Esophagus mucosa (tissue), 1 donor: ENCODE data around the gene NAPA. TPM values are rescaled to one million over a fixed set of nuclear protein-coding genes. Genes with fewer than 3 reads are reported as not detected.

ENCODE experiments used
- ATAC-seq: fragments of 200-7000 bp; cut with Tn5 transposase; one replicate; pipeline ENCODE4 v1.9.1; 2020
- total RNA-seq: library from RNA; stranded (reverse); gene quantifications from one replicate; pipeline ENCODE4 v1.2.4, GENCODE V29; 2023
- donor health status: DM: yes; HTN: yes; CAD: no.

Gene NAPA
- 96.2 TPM for total RNA-seq

DNA sequence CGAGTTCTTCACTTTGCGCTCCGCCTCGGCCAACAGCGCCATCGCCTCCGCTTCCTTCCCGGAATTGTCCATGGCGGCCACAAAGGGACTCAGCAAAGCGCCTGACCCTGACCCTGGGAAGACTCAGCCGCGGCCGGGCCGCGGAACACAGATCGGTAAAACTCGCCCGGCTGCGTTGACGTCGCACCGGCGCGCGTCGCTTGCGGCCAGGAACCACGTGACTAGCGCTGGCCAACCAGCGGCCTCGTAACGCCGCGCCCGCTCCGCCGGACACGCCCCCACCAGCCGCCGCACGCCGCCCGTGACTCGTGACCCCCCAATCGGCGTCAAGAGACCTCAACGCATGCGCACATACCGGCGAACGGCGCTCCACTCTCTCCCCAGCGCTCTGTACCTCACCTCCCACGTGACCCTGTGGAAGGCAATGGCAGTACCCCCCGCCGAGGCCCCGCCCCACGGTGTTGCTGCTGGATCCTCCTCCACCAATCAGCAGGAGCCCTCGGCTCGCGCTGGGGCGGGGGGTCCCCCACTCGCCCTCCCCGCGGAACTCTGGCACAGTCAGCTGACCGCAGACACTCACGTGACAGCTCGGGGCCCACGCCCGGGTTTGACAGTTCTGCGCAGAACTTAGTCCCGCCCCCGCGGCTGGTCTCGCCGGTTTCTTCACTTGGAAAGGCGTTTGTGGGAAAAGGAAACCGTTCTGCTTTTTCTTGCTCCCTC lies at the start of gene NAPA:
Gene NAPA, minus strand, starts transcription at position 195 of the 720 bp plus-strand sequence. Its CDS starts 123 bp downstream, at position 72.
- peak; percentile 98 for ATAC-seq

DNA sequence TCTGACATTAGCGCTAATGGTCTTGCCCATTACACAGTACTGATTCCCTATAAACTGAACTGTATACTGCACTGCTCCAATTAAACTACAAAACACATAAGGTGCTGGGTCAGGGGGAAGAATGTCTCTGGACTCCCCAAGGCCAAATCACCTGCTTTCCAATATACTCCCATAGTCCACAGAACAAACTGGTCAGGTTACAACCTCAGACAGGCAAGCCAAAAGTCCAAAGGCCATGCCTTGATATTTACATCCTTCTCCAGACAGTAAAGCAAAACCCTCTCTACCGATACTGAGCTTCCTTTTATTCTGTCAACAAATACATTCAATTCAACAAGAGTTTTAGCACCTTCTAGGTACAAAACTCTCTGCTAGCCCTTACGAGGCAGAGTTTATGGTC lies 49.2 kb upstream of the NAPA start:
- no peak for ATAC-seq

DNA sequence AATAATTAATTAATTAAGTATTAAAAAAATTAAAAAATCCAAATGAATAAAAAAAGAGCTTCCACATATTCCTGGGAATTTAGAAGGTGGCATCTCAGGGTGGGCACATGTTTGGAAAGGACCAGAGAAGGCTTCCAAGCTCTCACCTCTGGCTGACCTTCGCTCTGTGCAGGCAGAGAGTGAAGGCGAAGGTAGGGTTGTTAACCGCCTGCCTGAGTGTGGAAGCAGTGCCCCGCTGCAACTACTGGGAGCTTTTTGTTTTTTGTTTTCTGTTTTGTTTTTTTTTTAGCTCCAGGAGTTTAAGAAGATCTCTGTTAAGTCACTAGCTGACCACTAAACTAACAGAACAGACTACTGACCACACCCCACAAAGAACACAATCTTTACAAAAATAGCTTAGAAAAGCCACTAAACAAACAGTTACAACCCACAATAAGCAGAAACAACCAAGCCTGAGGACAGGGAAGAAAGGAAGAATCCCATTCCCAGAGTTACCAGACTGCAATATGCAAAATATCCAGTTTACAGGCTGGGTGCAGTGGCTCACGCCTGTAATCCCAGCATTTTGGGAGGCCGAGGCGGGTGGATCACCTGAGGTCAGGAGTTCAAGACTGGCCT lies 46.7 kb upstream of the NAPA start:
- no peak for ATAC-seq

DNA sequence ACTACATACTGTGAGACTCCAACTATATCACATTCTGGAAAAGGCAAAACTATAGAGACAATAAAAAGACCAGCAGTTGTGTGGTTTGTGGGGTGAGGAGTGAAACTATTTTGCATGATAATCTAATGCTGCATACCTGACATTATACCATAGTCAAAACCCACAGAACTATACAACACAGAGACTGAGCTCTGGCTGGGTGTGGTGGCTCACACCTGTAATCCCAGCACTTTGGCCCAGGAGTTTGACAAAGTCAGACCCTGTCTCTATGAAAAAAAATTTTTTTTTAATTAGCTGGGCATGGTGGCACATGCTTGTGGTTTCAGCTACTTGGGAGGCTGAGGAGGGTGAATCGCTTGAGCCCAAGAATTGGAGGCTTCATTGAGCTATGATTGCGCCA lies 46.1 kb upstream of the NAPA start:
- peak; percentile 28 for ATAC-seq

DNA sequence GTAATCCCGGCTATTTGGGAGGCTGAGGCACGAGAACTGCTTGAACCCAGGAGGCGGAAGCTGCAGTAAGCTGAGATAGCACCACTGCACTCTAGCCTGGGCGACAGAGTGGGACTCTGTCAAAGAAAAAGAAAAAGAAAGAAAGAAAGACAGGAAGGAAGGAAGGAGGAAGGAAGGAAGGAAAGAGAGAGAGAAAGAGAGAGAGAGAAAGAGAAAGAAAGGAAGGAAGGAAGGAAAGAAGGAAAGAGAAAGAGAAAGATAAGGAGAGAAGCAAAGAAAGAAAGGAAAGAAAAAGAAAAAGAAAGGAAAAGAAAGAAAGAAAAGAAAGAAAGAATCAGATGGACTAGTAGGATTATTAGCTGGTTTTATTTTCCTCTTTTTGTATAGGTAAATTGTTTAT lies 35.3 kb upstream of the NAPA start:
- ATAC-seq, result no peak

DNA sequence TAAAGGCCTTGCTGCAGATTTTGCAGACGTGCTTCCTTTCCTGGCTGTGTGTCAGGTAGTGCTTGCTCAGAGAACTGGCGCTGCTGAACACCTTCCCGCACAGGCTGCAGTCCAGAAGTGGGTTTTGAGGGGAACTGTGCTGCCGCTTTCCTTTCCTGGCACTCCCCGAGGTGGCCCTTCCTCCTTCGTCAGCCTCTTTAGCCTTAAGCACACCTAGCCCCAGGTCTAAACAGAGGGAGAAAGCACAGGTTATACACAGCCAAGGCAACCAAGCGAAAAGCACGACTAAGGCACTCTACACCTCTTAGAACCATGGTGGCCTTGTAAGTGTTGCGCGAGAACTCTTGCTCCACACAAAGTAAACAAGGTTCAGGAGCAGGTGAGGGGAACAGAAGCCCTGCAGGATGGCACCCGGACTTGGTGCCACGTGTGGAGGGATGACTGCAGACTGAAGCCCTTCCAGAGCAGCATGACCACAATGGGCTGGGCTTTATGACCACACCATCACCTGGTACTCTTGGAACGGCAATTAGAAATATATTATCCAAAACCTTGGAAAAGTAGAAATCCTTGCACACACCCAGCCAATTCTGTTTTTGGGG lies 34.5 kb upstream of the NAPA start:
- ATAC-seq, result peak; percentile 48

DNA sequence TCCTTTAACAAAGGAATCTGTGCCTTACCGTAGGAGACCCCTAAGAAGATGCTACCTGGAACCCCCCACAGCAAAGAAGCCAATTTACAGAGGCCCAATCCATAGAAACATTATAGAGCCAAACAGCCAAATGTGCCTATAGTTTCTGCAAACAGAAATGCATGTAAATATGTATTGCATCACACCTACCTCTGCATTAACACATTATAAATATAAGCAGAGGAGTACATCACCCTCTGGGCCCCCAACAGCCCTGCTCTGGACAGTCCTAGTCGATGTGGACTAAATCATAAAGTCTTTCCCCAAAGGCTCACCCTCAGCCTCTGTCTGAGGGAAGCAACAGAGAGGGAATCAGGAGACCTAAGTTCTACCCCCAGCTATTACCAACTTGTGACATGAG lies 32.3 kb upstream of the NAPA start:
- no peak for ATAC-seq

DNA sequence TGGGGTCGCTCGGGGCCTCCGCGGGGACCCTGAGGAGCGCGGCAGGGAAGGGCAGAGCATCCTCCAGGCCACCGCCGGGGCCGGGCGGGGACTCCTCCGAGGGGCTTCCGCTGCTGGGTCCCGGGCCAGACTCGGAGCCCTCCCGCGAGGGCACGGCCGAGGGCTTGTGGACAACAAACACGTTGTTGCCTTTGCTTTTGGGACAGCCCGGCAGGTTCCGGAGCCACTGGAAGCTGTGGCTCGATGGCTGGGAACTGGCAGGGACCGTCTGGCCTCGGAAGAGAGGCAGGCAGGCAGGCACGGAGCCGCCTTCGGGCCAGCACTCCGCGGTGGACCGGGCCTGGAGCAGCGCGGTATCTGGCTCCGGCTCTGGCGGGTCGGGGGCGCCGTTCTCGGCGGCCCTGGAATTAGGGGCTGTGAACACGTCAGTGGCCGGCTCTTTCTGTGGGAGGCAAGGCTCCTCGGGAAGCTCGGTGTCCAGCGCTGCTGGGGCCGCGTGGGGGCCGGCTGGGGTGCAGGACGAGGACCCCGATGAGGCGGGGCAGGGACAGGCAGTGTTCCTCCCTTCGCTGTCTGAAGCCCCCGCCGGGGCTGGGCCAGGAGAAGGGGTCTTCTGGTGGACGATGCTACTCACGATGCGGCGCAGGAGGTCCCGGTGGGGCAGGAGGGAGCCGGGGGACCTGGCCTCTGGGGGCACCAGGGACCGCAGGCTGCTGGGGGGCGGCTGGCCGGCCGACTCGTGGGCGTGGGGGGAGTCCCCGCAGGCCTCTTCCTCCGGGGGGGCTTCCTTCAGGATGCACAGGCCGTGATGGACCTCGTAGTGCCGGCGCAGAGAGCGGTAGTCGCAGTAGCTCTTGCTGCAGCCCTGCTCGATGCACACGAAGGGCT lies 30.4 kb upstream of the NAPA start:
- ATAC-seq, result peak; percentile 32

DNA sequence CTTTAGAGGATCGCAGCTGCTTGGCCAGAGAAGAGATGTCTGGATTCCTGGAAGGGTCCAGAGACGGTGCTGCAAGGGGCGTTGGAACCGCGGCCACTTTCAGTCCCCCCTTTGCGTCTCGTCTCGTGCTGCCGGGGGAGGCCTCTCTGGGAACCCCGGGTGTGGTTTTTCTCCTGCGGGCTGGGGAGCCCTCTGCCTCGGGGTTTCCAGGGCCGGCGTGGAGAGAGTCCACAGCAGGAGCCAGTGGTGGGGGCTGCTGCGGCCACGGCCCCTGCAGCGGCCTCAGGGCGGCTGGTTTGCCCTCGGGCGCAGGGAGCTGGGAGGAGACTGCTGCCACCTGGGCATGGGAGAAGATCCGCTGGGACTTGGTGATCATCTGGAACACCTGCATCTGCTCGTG lies 29.6 kb upstream of the NAPA start:
- no peak for ATAC-seq

DNA sequence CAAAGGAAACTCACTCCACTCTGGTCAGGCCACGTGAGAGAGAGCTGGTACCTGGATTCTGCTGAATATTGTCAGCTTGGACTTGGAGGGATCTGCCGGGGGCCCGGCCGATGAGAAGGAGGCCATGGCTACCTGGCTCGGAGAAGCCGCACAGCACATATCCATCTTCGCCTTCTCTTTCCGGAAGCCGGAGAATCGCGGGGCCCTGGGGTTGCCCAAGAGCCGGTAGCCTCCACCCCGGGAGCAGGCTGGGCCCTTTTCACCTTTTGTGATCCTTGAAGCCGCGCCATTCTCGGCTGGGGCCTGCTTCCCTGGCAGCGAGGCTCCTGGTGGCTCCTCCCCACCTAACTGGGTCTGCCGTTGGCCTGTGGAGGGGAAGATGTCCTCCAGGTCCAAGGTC lies 29.2 kb upstream of the NAPA start:
- ATAC-seq, result no peak

DNA sequence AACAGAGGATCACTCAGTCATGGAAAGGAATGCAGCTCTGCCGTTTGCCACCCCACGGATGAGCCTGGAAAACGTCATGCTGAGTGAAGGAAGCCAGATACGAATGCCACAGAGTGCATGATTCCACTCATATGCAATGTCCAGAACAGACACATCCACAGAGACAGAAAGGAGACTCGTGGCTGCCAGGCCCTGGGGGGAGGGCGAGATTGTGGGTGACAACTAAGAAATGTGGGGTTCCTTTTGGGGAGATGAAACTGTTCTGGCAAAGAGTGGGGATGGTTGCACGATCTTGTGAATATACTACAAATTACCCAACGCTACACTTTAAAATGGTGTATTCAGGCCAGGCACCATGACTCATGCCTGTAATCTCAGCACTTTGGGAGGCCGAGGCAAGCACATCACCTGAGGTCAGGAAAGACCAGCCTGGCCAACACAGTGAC lies 27.2 kb upstream of the NAPA start:
- ATAC-seq, result no peak

DNA sequence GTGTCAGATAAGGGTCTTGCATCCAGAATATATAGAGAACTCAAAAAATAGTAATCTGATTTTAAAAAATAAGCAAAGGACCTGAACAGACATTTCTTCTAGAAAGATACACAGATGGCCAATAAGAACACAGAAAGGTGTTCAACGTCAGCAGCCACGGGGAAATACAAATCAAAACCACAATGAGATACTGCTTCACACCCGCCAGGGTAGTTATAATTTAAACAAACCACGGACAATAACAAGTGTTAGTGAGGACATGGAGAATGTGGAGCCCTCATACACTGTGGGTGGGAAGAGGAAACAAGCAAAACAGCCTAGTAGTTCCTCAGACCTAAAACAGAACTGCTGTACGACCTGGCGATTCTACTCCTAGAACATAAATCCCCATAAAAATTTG lies 26.7 kb upstream of the NAPA start:
- no peak for ATAC-seq

DNA sequence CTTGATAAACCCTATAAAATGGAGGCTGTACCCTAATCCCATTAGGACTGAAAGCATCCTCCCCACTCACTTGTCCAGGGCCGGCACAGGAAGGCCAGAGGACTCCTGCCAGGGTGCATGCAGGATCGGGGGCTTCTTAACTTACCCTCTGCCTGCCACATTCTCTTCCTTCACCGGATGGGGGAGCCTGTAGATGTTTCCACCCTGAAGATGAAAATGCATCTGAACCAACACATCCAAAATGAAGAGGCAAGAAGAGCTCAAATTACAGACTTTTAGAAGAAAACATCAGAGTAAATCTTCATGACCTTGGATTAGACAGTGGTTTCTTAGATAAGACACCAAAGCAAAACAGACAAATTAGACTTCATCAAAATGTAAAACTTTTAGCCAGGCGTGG lies 25.9 kb upstream of the NAPA start:
- no peak for ATAC-seq

DNA sequence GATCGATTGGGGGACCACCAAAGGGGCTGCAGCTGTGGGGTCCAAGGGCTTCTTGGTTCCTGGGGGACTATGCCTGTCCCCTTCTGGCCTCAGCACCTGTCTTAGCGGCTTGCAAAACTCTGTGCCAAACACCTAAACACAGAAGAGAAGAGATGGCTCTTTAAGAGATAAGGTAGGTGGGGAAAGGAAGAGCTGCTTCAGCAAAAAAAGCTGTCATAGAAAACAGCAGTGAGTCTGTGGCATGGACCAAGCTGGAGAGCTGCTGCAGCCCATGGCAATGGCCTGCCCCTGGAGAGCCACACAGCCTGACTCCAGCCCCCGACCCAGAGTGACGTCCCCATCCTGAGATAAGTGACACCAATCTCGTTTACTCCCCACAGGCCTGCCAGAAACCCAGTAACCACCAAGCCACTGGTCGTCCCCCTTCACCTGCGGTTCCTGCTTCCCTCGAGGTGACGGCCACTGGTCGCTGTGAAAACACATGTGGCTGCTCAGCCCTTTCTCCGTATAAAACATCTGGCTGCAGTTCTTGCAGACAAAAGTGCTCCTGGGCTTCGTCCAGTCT lies 25.0 kb upstream of the NAPA start:
- no peak for ATAC-seq

DNA sequence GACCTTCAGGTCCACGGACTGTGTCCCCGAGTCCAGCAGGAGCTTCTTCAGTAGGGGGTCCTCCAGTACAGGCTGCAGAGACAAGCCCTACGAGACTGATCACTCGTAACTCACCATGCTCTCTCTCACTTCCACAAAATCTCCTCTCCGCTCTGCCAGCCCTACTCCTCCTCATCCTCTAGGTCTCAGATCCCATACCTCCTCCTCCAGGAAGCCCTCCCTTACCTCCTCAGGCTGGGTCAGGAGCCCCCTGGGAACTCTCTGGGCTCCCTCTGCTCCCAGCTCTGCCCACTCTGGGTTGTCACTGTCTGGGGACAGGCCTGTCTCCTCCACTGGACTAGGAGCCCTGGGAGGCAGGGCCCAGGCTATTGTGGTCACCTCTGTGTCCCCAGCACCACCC lies 23.9 kb upstream of the NAPA start:
- ATAC-seq, result no peak

DNA sequence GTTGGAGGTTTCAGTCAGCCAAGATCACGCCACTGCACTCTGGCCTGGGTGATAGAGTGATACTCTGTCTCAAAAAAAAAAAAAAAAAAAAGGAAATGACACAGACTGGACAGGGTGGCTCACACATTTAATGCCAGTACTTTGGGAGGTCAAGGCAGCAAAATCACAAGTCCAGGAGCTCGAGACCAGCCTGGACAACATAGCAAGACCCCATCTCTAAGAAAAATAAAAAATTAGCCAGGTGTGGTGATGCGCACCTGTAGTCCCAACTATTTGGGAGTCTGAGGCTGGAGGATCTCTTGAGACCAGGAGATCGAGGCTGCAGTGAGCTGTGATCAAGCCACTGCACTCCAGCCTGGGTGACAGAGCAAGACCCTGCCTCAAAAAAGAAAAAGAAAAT lies 22.6 kb upstream of the NAPA start:
- ATAC-seq, result no peak

DNA sequence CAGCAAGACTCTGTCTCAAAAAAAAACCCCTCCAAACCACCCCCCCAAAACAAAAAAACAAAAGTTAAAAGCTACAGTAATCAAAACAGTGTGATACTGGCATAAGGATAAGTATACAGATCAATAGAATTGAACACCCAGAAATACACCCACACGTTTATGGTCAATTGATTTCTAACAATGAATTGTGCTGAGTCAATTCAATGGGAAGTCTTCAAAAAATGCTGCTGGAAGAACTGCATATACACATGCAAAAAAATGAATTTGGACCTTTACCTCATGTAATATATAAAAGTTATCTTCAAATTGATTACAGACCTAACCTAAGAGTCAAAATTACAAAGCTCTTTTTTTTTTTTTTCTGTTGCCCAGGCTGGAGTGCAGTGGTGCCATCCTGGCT lies 19.8 kb upstream of the NAPA start:
- ATAC-seq, result no peak

DNA sequence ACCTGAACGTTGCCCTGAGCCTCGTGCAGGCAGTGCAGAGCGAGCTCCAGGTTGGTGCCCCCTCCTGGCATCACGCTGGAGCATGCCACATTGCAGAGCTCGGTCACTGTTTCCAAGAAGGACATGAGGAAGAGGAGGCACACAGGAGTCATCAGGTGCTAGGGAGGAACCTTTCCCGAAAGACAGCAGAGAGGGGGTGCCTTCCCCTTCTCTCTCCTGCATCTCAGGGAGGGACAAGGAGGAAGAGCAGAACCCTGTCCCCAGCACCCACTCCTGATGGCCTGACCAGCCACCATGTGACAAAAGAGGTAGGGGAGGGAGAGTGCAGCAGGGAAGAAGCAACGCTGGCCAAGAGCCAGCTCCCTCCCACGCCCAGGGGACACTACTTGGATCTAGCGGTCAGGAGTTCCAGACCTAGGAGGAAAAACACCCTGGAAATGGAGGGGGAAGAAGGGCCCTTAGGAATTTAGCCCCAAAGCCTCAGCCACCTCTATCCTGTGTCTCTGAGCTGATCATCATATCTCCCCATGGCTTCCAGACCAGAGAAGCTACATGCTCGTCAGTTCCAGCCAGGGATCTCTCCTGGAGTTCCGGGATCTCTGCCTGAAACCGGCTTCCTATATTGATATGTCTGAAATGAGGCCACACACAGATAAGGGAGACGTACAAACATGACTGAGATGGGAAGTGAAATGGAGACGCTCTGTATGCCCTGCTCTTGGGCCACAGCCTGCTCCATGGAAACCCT lies 17.0 kb upstream of the NAPA start:
- ATAC-seq, result no peak

DNA sequence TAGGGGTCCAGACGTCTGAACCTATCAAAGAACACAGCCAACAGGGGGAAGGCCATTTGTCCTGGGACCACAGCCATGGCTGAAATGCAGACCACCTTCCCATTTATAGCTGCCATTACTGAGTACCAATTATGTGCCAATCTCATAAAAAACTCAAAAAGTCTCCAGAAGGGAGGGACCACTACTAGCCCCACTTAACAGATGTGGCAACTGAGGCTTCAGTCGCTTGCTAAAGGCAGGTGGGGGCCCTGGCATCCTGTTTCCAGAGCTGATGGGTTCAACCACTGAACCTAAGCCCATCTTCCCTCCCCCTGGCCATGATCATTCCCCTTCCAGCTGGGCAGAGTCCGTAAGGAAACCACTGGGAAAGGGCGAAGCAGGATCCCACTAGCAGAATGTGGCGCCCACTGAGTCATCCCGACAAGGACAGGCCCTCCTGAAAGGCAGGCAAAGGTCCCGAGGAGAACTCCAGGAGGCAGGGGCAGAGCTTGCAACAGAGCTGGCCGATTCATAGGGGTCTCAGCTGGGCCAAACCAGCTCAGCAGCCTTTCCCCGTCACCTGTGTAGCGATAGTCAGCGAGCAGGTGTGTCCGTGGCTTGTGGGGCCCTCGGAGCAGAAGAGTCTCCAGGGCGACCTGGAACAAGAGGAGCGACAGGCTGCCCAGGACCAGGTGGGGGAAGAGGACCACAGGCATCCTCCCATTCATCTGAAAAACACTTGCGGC lies 14.3 kb upstream of the NAPA start:
- ATAC-seq, result no peak

DNA sequence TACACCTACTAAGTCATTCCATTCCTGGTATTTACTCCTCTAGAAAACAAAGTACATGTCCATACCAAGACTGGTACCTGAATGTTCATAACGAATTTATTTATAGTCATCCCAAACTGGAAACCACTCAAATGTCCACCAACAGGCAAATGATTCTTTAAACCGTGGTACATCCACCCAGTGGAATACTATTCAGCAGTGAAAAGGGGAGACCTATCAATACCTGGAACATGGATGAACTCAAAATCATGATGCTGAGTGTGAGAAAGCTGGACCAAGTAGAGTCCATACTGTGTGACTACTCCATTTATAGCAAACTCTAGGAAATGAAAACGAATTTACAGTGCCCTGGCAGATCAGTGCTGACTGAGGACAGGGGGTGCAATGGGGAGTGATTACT lies 11.9 kb upstream of the NAPA start:
- ATAC-seq, result no peak

DNA sequence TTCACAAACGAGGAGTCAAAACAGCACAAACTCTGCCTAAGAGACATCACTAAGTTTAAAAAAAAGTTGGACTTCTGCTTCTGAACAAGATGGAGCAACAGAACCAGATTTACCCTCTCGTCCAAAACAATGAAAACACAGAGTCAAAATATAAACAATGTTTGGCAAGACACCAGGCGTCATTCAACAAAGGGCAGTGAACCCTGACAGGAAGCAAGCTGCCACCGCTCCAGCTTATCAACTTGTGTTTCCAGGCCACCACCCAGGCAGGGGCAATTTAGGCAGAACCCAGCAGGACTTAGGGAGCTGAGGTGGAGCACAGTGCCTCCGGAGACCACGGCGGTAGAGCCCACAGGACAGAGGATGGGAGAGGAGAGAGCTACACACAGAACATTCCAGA lies 8.6 kb upstream of the NAPA start:
- no peak for ATAC-seq
